Neural cell (in vitro differentiated cells): ENCODE measurements around the gene RFWD3. TPM values are rescaled to one million over a fixed set of nuclear protein-coding genes. Genes with fewer than 3 reads are reported as not detected.

ENCODE experiments used
- H2AFZ ChIP-seq: fragments of 200-600, 300-800 bp; sonication (generic), shearing (Covaris generic); 2 replicates; pipeline ENCODE4 v1.6.0; 2014; ENCODE audit warnings: low read depth, mild to moderate bottlenecking, antibody characterized with exemption, low read length, moderate library complexity
- H3F3A ChIP-seq: fragments of 200-600 bp; shearing (Covaris generic); 2 replicates; pipeline ENCODE4 v1.6.1; 2016; ENCODE audit warnings: mild to moderate bottlenecking, moderate library complexity, mixed read lengths, antibody characterized with exemption, low read length; ENCODE audit not compliant: insufficient read depth, poor library complexity, severe bottlenecking
- H3K27ac ChIP-seq: fragments of 200-600, 300-800 bp; sonication (generic), shearing (Covaris generic); 2 replicates; pipeline ENCODE4 v1.5.1; 2014; ENCODE audit warnings: mild to moderate bottlenecking, low read length, moderate library complexity
- H3K27me3 ChIP-seq: fragments of 300-800, 200-600 bp; sonication (generic), shearing (Covaris generic); 2 replicates; pipeline ENCODE4 v1.6.0; 2014; ENCODE audit warnings: mild to moderate bottlenecking, low read depth, low read length, moderate library complexity; ENCODE audit not compliant: insufficient read depth
- H3K36me3 ChIP-seq: fragments of 300-800, 200-600 bp; sonication (generic), shearing (Covaris generic); 2 replicates; pipeline ENCODE4 v1.5.1; 2014; ENCODE audit warnings: mild to moderate bottlenecking, antibody characterized with exemption, low read length, moderate library complexity; ENCODE audit not compliant: insufficient read depth
- H3K4me2 ChIP-seq: fragments of 300-800, 200-600 bp; sonication (generic), shearing (Covaris generic); 2 replicates; pipeline ENCODE4 v1.6.0; 2014; ENCODE audit warnings: mild to moderate bottlenecking, low read length
- H3K4me3 ChIP-seq: fragments of 300-800, 200-600 bp; sonication (generic), shearing (Covaris generic); 2 replicates; pipeline ENCODE4 v1.5.1; 2014; ENCODE audit warnings: mild to moderate bottlenecking, low read length, moderate library complexity
- H3K79me2 ChIP-seq: fragments of 200-600 bp; shearing (Covaris generic); replicated peaks from 2 replicates; pipeline ENCODE4 v1.6.0; 2014; ENCODE audit warnings: mild to moderate bottlenecking, low read length, moderate library complexity; ENCODE audit not compliant: insufficient read depth
- H3K9ac ChIP-seq: fragments of 300-800, 200-600 bp; sonication (generic), shearing (Covaris generic); 2 replicates; pipeline ENCODE4 v1.6.1; 2016; ENCODE audit warnings: mild to moderate bottlenecking, low read length, mixed read lengths
- H3K9me2 ChIP-seq: fragments of 200-600 bp; shearing (Covaris generic); 2 replicates; pipeline ENCODE4 v1.6.1; 2016; ENCODE audit warnings: mild to moderate bottlenecking, low read length, mixed read lengths; ENCODE audit not compliant: insufficient read depth
- H3K9me3 ChIP-seq: fragments of 200-600, 300-800 bp; sonication (generic), shearing (Covaris generic); 2 replicates; pipeline ENCODE4 v1.6.1; 2016; ENCODE audit warnings: mild to moderate bottlenecking, mixed run types, low read length, moderate library complexity, mixed read lengths
- H4K20me1 ChIP-seq: fragments of 200-600 bp; shearing (Covaris generic); 2 replicates; pipeline ENCODE4 v1.6.1; 2016; ENCODE audit warnings: mild to moderate bottlenecking, mixed run types; ENCODE audit not compliant: insufficient read depth
- EP300 ChIP-seq: fragments of 450-650 bp; conservative IDR thresholded peaks from 2 replicates; pipeline ENCODE4 v1.6.1; 2014; ENCODE audit warnings: antibody characterized with exemption, mild to moderate bottlenecking, moderate library complexity; ENCODE audit not compliant: poor library complexity, severe bottlenecking
- EZH2 ChIP-seq: fragments of 200-600, 300-800 bp; shearing (Covaris generic), sonication (generic); IDR thresholded peaks from 2 replicates; pipeline ENCODE4 v1.6.1; 2014; ENCODE audit warnings: antibody characterized with exemption, low read length, borderline replicate concordance, mild to moderate bottlenecking; ENCODE audit not compliant: insufficient read depth, poor library complexity, severe bottlenecking
- MXI1 ChIP-seq: fragments of 450-650 bp; conservative IDR thresholded peaks from 2 replicates; pipeline ENCODE4 v1.6.1; 2014; ENCODE audit warnings: antibody characterized with exemption, mild to moderate bottlenecking; ENCODE audit not compliant: poor library complexity, severe bottlenecking
- POLR2AphosphoS5 ChIP-seq: IDR thresholded peaks from 2 replicates; pipeline ENCODE4 v1.6.1; 2012
- RAD21 ChIP-seq: fragments of 450-650 bp; conservative IDR thresholded peaks from 2 replicates; pipeline ENCODE4 v1.6.1; 2014; ENCODE audit warnings: antibody characterized with exemption, mild to moderate bottlenecking, moderate library complexity
- SMC3 ChIP-seq: fragments of 450-650 bp; conservative IDR thresholded peaks from 2 replicates; pipeline ENCODE4 v1.6.1; 2014; ENCODE audit warnings: antibody characterized with exemption, mild to moderate bottlenecking, moderate library complexity; ENCODE audit not compliant: poor library complexity
- TAF1 ChIP-seq: IDR thresholded peaks from 2 replicates; pipeline ENCODE4 v1.6.1; 2012; ENCODE audit warnings: low read depth
- polyA plus RNA-seq: library from polyadenylated mRNA; depleted of rRNA; stranded (reverse); fragments of >200 nt; gene quantifications from 2 replicates; pipeline ENCODE4 v1.2.3, GENCODE V29; 2014
- TF ChIP-seq, protein P1 (sequence below): IDR thresholded peaks from 2 replicates; pipeline ENCODE4 v1.6.1; 2012; ENCODE audit warnings: borderline replicate concordance
- TF ChIP-seq, protein P2 (sequence below): fragments of 450-650 bp; IDR thresholded peaks from 2 replicates; pipeline ENCODE4 v1.5.1; 2014; ENCODE audit warnings: antibody characterized with exemption, mild to moderate bottlenecking, moderate library complexity; ENCODE audit not compliant: poor library complexity, severe bottlenecking

RFWD3 gene
- polyA plus RNA-seq, 1 donor from 2014 or later, result 10.7 TPM

DNA sequence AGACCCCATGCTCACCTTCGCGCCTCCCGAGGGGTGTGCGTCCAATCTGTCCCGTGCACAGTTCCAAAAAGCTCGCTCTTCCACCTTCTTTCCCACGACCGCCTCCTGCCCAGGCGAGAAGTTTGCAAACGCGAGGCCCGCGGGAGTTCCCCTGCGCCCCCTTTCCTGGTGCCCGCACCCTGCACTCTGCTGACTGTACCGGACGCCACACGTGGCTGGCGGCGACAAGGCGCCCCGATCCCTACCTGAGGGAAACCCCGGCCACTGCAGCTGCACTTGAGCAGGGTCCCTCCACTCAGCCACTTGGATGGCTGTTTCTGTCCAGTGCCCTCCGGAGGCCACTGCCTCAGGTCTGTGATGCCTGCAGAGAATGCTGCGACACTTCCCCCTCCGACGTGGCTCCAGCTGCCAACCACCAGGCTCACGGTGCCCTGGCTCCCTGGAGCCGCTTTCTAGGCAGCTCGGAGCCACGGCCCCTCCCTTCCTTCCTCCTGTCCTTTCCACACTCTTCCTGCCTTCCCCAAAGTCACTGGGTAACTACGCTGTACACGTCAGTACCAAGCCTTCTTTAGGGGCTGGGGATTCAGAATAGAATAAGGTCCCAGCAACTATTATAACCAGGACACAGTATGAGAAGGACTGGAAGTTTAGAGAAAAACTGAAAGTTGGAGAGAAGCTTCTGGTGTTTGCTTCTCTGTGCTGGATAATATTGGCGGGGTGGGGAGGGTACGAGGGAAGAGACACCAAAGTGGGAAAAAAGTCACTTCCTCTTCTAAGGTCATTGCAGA is 34.0 kb upstream of the RFWD3 start, which contains the start of gene MLKL:
MLKL (minus strand) TSS at position 425 of the 788 bp plus-strand sequence. CDS start 5,105 bp downstream, outside the sequence.
- Histone ChIP-seq H3K27me3 (peaks cover 16% of the 10 kb centered on the region), H4K20me1 (no peaks in the 10 kb centered on the region), H3K4me3 (peak within 1 kb of the TSS; percentile 21), H3K4me2 (no peak within 1 kb of the TSS), H3K79me2 (no peaks in the 10 kb centered on the region), H3K9ac (no peak within 1 kb of the TSS), H2AFZ (no peak within 1 kb of the TSS), H3F3A (no peaks in the 10 kb centered on the region), H3K9me3 (no peaks in the 10 kb centered on the region), H3K9me2 (no peaks in the 10 kb centered on the region), H3K36me3 (no peaks in the 10 kb centered on the region), H3K27ac (no peak within 1 kb of the TSS)
- TF ChIP-seq, protein P1, sequence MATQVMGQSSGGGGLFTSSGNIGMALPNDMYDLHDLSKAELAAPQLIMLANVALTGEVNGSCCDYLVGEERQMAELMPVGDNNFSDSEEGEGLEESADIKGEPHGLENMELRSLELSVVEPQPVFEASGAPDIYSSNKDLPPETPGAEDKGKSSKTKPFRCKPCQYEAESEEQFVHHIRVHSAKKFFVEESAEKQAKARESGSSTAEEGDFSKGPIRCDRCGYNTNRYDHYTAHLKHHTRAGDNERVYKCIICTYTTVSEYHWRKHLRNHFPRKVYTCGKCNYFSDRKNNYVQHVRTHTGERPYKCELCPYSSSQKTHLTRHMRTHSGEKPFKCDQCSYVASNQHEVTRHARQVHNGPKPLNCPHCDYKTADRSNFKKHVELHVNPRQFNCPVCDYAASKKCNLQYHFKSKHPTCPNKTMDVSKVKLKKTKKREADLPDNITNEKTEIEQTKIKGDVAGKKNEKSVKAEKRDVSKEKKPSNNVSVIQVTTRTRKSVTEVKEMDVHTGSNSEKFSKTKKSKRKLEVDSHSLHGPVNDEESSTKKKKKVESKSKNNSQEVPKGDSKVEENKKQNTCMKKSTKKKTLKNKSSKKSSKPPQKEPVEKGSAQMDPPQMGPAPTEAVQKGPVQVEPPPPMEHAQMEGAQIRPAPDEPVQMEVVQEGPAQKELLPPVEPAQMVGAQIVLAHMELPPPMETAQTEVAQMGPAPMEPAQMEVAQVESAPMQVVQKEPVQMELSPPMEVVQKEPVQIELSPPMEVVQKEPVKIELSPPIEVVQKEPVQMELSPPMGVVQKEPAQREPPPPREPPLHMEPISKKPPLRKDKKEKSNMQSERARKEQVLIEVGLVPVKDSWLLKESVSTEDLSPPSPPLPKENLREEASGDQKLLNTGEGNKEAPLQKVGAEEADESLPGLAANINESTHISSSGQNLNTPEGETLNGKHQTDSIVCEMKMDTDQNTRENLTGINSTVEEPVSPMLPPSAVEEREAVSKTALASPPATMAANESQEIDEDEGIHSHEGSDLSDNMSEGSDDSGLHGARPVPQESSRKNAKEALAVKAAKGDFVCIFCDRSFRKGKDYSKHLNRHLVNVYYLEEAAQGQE, result no peak
- no peak for TF ChIP-seq POLR2AphosphoS5
- TF ChIP-seq MXI1, result no peak
- TF ChIP-seq TAF1, result no peak
- TF ChIP-seq SMC3, result no peak
- TF ChIP-seq RAD21, result no peak
- no peak for TF ChIP-seq EZH2
- no peak for TF ChIP-seq EP300
- TF ChIP-seq, protein P2, sequence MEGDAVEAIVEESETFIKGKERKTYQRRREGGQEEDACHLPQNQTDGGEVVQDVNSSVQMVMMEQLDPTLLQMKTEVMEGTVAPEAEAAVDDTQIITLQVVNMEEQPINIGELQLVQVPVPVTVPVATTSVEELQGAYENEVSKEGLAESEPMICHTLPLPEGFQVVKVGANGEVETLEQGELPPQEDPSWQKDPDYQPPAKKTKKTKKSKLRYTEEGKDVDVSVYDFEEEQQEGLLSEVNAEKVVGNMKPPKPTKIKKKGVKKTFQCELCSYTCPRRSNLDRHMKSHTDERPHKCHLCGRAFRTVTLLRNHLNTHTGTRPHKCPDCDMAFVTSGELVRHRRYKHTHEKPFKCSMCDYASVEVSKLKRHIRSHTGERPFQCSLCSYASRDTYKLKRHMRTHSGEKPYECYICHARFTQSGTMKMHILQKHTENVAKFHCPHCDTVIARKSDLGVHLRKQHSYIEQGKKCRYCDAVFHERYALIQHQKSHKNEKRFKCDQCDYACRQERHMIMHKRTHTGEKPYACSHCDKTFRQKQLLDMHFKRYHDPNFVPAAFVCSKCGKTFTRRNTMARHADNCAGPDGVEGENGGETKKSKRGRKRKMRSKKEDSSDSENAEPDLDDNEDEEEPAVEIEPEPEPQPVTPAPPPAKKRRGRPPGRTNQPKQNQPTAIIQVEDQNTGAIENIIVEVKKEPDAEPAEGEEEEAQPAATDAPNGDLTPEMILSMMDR, result no peak

DNA sequence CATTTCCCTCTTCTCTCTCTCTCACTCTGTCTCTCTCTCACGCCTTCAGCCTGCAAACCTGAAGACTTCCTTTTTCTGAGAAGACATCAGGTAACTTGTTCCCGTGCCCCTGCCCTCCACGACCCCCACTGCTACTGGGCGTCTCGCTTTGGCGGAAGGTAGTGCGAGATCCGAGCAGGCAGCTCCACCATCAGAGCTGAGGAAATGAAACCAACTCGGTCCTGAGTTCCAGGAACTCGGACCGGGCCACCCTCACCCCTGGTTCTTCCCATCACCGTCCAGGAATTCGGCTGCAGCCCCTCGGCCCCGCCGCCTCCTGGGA is 33.4 kb upstream of the RFWD3 start:
- peak overlapping the region; percentile 21 for H3K4me3 ChIP-seq
- H3K9ac ChIP-seq, result no peak overlapping the region
- no peak overlapping the region for H2AFZ ChIP-seq
- H3K4me2 ChIP-seq, result no peak overlapping the region
- no peaks in the 10 kb centered on the region for H3K9me2 ChIP-seq
- H3K27me3 ChIP-seq, result peaks cover 16% of the 10 kb centered on the region
- H4K20me1 ChIP-seq, result no peaks in the 10 kb centered on the region
- H3K36me3 ChIP-seq, result no peaks in the 10 kb centered on the region
- no peaks in the 10 kb centered on the region for H3F3A ChIP-seq
- TF ChIP-seq MXI1, result no peak
- no peak for TF ChIP-seq POLR2AphosphoS5
- no peak for TF ChIP-seq SMC3
- TF ChIP-seq, protein P1, result no peak
- TF ChIP-seq EZH2, result no peak
- no peak for TF ChIP-seq EP300
- TF ChIP-seq RAD21, result no peak
- no peak for TF ChIP-seq TAF1
- TF ChIP-seq, protein P2, result no peak
- no peaks in the 10 kb centered on the region for H3K9me3 ChIP-seq
- H3K27ac ChIP-seq, result no peak overlapping the region
- H3K79me2 ChIP-seq, result no peaks in the 10 kb centered on the region
